Effector memory CD4-positive, alpha-beta T cell (primary cell): ENCODE data around the gene MXD4.

Experiments
- DNase-seq, 3 donors: peaks; one replicate each; pipeline ENCODE4 v3.0.0-alpha.2; 2020
- H3K27ac ChIP-seq: 2 replicates; pipeline ENCODE4 v1.7.0; 2013; ENCODE audit warnings: mild to moderate bottlenecking, low read length, moderate library complexity; ENCODE audit not compliant: insufficient read depth, poor library complexity, severe bottlenecking
- H3K27me3 ChIP-seq: replicated peaks from 2 replicates; pipeline ENCODE4 v1.7.0; 2013; ENCODE audit warnings: mild to moderate bottlenecking, low read length; ENCODE audit not compliant: insufficient read depth, control insufficient read depth, poor library complexity, severe bottlenecking
- H3K36me3 ChIP-seq: 2 replicates; pipeline ENCODE4 v1.7.0; 2013; ENCODE audit warnings: mild to moderate bottlenecking, low read length, moderate library complexity; ENCODE audit not compliant: control insufficient read depth, insufficient read depth
- H3K4me1 ChIP-seq: 2 replicates; pipeline ENCODE4 v1.7.0; 2013; ENCODE audit warnings: low read length, mild to moderate bottlenecking; ENCODE audit not compliant: control insufficient read depth, insufficient read depth, poor library complexity, severe bottlenecking
- H3K4me3 ChIP-seq: 2 replicates; pipeline ENCODE4 v1.7.0; 2013; ENCODE audit warnings: low read length, low read depth, mild to moderate bottlenecking; ENCODE audit not compliant: insufficient read depth, poor library complexity, severe bottlenecking
- H3K9me3 ChIP-seq: 2 replicates; pipeline ENCODE4 v1.7.0; 2013; ENCODE audit warnings: mild to moderate bottlenecking, low read length, moderate library complexity; ENCODE audit not compliant: control insufficient read depth
- total RNA-seq, 3 donors: gene quantifications; one replicate each; lab custom pipeline; 2026; lab: John Stamatoyannopoulos, UW

MXD4 gene
- 129 to 132 (median 130) reads per million in 3 donors for total RNA-seq

GRCh38 chr4:2261853-2262144 is at the start of gene MXD4:
Gene MXD4 (minus strand): TSS chr4:2262109. CDS start chr4:2261980, 129 bp downstream.
- peaks cover 27% of the 10 kb centered on the region for H3K4me1 ChIP-seq

GRCh38 chr4:2306773-2307410 is 45.0 kb upstream of the MXD4 start:
- H3K27me3 ChIP-seq, result no peaks in the 10 kb centered on the region
- no peaks in the 10 kb centered on the region for H3K9me3 ChIP-seq
- H3K36me3 ChIP-seq, result no peaks in the 10 kb centered on the region
- no peak overlapping the region for H3K27ac ChIP-seq
- no peak for DNase-seq
- H3K4me3 ChIP-seq, result no peak overlapping the region
- no peaks in the 10 kb centered on the region for H3K4me1 ChIP-seq

More at GRCh38 chr4:2261853-2262144, at the start of gene MXD4:
- peak within 1 kb of the TSS; percentile 94 for H3K27ac ChIP-seq
- H3K27me3 ChIP-seq, result no peaks in the 10 kb centered on the region
- peak within 1 kb of the TSS; percentile 61 for H3K4me3 ChIP-seq
- no peak for DNase-seq
- H3K9me3 ChIP-seq, result no peaks in the 10 kb centered on the region
- peaks cover 17% of the 10 kb centered on the region for H3K36me3 ChIP-seq

- Histone ChIP-seq H3K9me3 (no peaks in the 10 kb centered on the region), H3K27me3 (no peaks in the 10 kb centered on the region)
Measured at GRCh38 chr4:2305766-2306501, 44.0 kb upstream of the MXD4 start.

GRCh38 chr4:2304877-2305561 is 43.1 kb upstream of the MXD4 start:
- no peaks in the 10 kb centered on the region for H3K4me1 ChIP-seq
- no peak for DNase-seq
- H3K9me3 ChIP-seq, result no peaks in the 10 kb centered on the region
- no peaks in the 10 kb centered on the region for H3K27me3 ChIP-seq
- no peak overlapping the region for H3K27ac ChIP-seq
- H3K36me3 ChIP-seq, result no peaks in the 10 kb centered on the region
- no peak overlapping the region for H3K4me3 ChIP-seq

More at GRCh38 chr4:2305766-2306501, 44.0 kb upstream of the MXD4 start:
- Histone ChIP-seq H3K4me1 (no peaks in the 10 kb centered on the region), H3K36me3 (no peaks in the 10 kb centered on the region), H3K27ac (no peak overlapping the region), H3K4me3 (no peak overlapping the region)
- no peak for DNase-seq

GRCh38 chr4:2304321-2304876 is 42.5 kb upstream of the MXD4 start:
- Histone ChIP-seq H3K9me3 (no peaks in the 10 kb centered on the region), H3K27ac (no peak overlapping the region), H3K4me3 (no peak overlapping the region), H3K4me1 (no peaks in the 10 kb centered on the region), H3K27me3 (no peaks in the 10 kb centered on the region), H3K36me3 (no peaks in the 10 kb centered on the region)
- no peak for DNase-seq

GRCh38 chr4:2303686-2304320 is 41.9 kb upstream of the MXD4 start:
- DNase-seq, result no peak
- H3K4me1 ChIP-seq, result no peaks in the 10 kb centered on the region
- no peak overlapping the region for H3K4me3 ChIP-seq

GRCh38 chr4:2303121-2303685 is 41.3 kb upstream of the MXD4 start:
- Histone ChIP-seq H3K27me3 (no peaks in the 10 kb centered on the region), H3K4me1 (no peaks in the 10 kb centered on the region)
- DNase-seq, result no peak

More at GRCh38 chr4:2303686-2304320, 41.9 kb upstream of the MXD4 start:
- H3K36me3 ChIP-seq, result no peaks in the 10 kb centered on the region
- no peaks in the 10 kb centered on the region for H3K27me3 ChIP-seq
- no peaks in the 10 kb centered on the region for H3K9me3 ChIP-seq
- H3K27ac ChIP-seq, result no peak overlapping the region

GRCh38 chr4:2302387-2303119 is 40.6 kb upstream of the MXD4 start:
- H3K27me3 ChIP-seq, result no peaks in the 10 kb centered on the region
- no peaks in the 10 kb centered on the region for H3K36me3 ChIP-seq
- no peaks in the 10 kb centered on the region for H3K9me3 ChIP-seq
- H3K4me1 ChIP-seq, result no peaks in the 10 kb centered on the region
- H3K4me3 ChIP-seq, result no peak overlapping the region
- H3K27ac ChIP-seq, result no peak overlapping the region
- DNase-seq, result no peak

More at GRCh38 chr4:2303121-2303685, 41.3 kb upstream of the MXD4 start:
- no peaks in the 10 kb centered on the region for H3K9me3 ChIP-seq
- no peak overlapping the region for H3K27ac ChIP-seq
- no peaks in the 10 kb centered on the region for H3K36me3 ChIP-seq
- no peak overlapping the region for H3K4me3 ChIP-seq

GRCh38 chr4:2301806-2302205 is 39.9 kb upstream of the MXD4 start:
- Histone ChIP-seq H3K27me3 (no peaks in the 10 kb centered on the region), H3K27ac (no peak overlapping the region), H3K36me3 (no peaks in the 10 kb centered on the region), H3K9me3 (no peaks in the 10 kb centered on the region), H3K4me3 (no peak overlapping the region), H3K4me1 (no peaks in the 10 kb centered on the region)
- DNase-seq, result no peak
